Trophoblast cell (in vitro differentiated cells and primary cell): ENCODE data around the gene UIMC1.

Experiments used
- DNase-seq, 2 donors: peaks; one replicate each; pipeline ENCODE4 v3.0.0-alpha.2; 2016
- H2AFZ ChIP-seq: 2 replicates; pipeline ENCODE4 v1.6.1; 2013; ENCODE audit warnings: low read length, moderate library complexity, mild to moderate bottlenecking; ENCODE audit not compliant: insufficient read depth, poor library complexity
- H2AK5ac ChIP-seq: 2 replicates; pipeline ENCODE4 v1.6.1; 2013; ENCODE audit warnings: mild to moderate bottlenecking, low read length
- H2BK120ac ChIP-seq: 2 replicates; pipeline ENCODE4 v1.6.1; 2013; ENCODE audit warnings: low read length, mild to moderate bottlenecking, moderate library complexity; ENCODE audit not compliant: insufficient read depth, poor library complexity
- H2BK12ac ChIP-seq: 2 replicates; pipeline ENCODE4 v1.6.1; 2013; ENCODE audit warnings: mild to moderate bottlenecking, low read length, moderate library complexity
- H2BK5ac ChIP-seq: 2 replicates; pipeline ENCODE4 v1.6.1; 2013; ENCODE audit warnings: low read length, low read depth, moderate library complexity, mild to moderate bottlenecking; ENCODE audit not compliant: poor library complexity
- H3K14ac ChIP-seq: 2 replicates; pipeline ENCODE4 v1.6.1; 2013; ENCODE audit warnings: mild to moderate bottlenecking, low read length
- H3K18ac ChIP-seq: 2 replicates; pipeline ENCODE4 v1.6.1; 2013; ENCODE audit warnings: mild to moderate bottlenecking, low read length
- H3K23ac ChIP-seq: 2 replicates; pipeline ENCODE4 v1.6.1; 2013; ENCODE audit warnings: low read length
- H3K27ac ChIP-seq: 2 replicates; pipeline ENCODE4 v1.5.1; 2013; ENCODE audit warnings: low read depth, mild to moderate bottlenecking, inconsistent platforms, low read length, moderate library complexity
- H3K27me3 ChIP-seq: 2 replicates; pipeline ENCODE4 v1.6.1; 2013; ENCODE audit warnings: inconsistent platforms, mild to moderate bottlenecking, low read length, moderate library complexity; ENCODE audit not compliant: insufficient read depth
- H3K36me3 ChIP-seq, 2 experiments: 1 replicate in 1 of 2; 2 replicates in 1 of 2; pipeline ENCODE4 v1.6.1; 2013; ENCODE audit warnings: low read length in 2 of 2, mild to moderate bottlenecking in 2 of 2, moderate library complexity in 1 of 2; ENCODE audit not compliant: insufficient read depth in 2 of 2, control insufficient read depth in 1 of 2
- H3K4ac ChIP-seq: 2 replicates; pipeline ENCODE4 v1.6.1; 2013; ENCODE audit warnings: low read depth, mild to moderate bottlenecking, low read length, moderate library complexity
- H3K4me1 ChIP-seq, 2 experiments: 1 replicate in 1 of 2; 2 replicates in 1 of 2; pipeline ENCODE4 v1.6.1; 2013; ENCODE audit warnings: low read length in 2 of 2, mild to moderate bottlenecking in 2 of 2, moderate library complexity in 1 of 2; ENCODE audit not compliant: insufficient read depth in 2 of 2, control insufficient read depth in 1 of 2
- H3K4me2 ChIP-seq: 2 replicates; pipeline ENCODE4 v1.6.1; 2013; ENCODE audit warnings: inconsistent platforms, mild to moderate bottlenecking, low read length, moderate library complexity
- H3K4me3 ChIP-seq: 2 replicates; pipeline ENCODE4 v1.5.1; 2013; ENCODE audit warnings: mild to moderate bottlenecking, low read depth, low read length, inconsistent platforms
- H3K79me1 ChIP-seq: one replicate; pipeline ENCODE4 v1.6.1; 2013; ENCODE audit warnings: low read length
- H3K79me2 ChIP-seq: 2 replicates; pipeline ENCODE4 v1.6.1; 2013; ENCODE audit warnings: low read length, mild to moderate bottlenecking; ENCODE audit not compliant: control insufficient read depth, insufficient read depth, poor library complexity
- H3K9ac ChIP-seq: 2 replicates; pipeline ENCODE4 v1.6.1; 2013; ENCODE audit warnings: mild to moderate bottlenecking, low read length
- H3K9me3 ChIP-seq: 2 replicates; pipeline ENCODE4 v1.6.1; 2013; ENCODE audit warnings: low read depth, mild to moderate bottlenecking, control low read depth, inconsistent platforms, low read length; ENCODE audit not compliant: insufficient read depth
- H4K12ac ChIP-seq: 2 replicates; pipeline ENCODE4 v1.6.1; 2013; ENCODE audit warnings: low read depth, mild to moderate bottlenecking, low read length, moderate library complexity
- H4K8ac ChIP-seq: 2 replicates; pipeline ENCODE4 v1.6.1; 2013; ENCODE audit warnings: low read depth, mild to moderate bottlenecking, low read length, moderate library complexity
- H4K91ac ChIP-seq: one replicate; pipeline ENCODE4 v1.6.1; 2013; ENCODE audit warnings: low read depth, mild to moderate bottlenecking, low read length, moderate library complexity
- WGBS: extraction: QIAGEN DNeasy Blood & Tissue Kit; methylation state at CpG from one replicate; pipeline ENCODE4 v1.1.7; 2013; ENCODE audit warnings: missing lambda C conversion rate; ENCODE audit not compliant: insufficient read length, insufficient coverage; ENCODE audit errors: extremely low coverage; 5-methylcytosine and 5-hydroxymethylcytosine counted together

UIMC1 gene

DNA sequence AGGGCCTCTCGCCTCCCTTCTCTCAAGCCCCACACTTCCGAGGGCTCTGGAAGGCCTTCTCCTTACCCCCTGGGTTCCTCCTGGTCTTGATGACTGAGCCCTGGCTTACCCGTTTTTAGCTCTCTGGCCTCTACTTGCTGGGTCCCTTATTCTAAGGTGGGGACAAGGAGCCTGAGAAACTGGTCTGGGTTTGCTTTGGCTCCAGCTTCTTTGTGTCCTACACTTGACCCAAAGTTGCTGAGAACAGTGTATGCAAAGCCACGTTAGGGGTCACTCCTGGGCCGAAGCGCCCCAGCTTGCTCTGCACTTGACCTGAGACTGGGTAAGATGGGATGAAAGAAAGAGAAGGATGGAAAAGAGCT is 16.7 kb upstream of the UIMC1 start:
- Histone ChIP-seq H3K18ac (no peak overlapping the region), H3K4me2 (peak overlapping the region; percentile 77), H4K8ac (peak overlapping the region; percentile 99), H3K9me3 (no peaks in the 10 kb centered on the region), H3K23ac (no peak overlapping the region), H2AFZ (peak overlapping the region; percentile 99), H3K4ac (no peak overlapping the region), H3K14ac (no peak overlapping the region), H2AK5ac (no peak overlapping the region), H2BK12ac (no peak overlapping the region), H3K4me3 (peak overlapping the region; percentile 76), H4K91ac (no peak overlapping the region), H3K4me1 (peaks cover 3 to 6% of the 10 kb centered on the region in 2 experiments), H3K27me3 (no peaks in the 10 kb centered on the region), H3K79me2 (peaks cover 5% of the 10 kb centered on the region), H2BK5ac (no peak overlapping the region), H3K27ac (no peak overlapping the region), H2BK120ac (no peak overlapping the region), H3K36me3 (peaks cover 0 to 2% of the 10 kb centered on the region in 2 experiments), H4K12ac (peak overlapping the region; percentile 13), H3K79me1 (peaks cover 7% of the 10 kb centered on the region), H3K9ac (peak overlapping the region; percentile 42)
- no peak for DNase-seq
- WGBS: no CpG with 5 or more reads among the region's 6 CpGs

DNA sequence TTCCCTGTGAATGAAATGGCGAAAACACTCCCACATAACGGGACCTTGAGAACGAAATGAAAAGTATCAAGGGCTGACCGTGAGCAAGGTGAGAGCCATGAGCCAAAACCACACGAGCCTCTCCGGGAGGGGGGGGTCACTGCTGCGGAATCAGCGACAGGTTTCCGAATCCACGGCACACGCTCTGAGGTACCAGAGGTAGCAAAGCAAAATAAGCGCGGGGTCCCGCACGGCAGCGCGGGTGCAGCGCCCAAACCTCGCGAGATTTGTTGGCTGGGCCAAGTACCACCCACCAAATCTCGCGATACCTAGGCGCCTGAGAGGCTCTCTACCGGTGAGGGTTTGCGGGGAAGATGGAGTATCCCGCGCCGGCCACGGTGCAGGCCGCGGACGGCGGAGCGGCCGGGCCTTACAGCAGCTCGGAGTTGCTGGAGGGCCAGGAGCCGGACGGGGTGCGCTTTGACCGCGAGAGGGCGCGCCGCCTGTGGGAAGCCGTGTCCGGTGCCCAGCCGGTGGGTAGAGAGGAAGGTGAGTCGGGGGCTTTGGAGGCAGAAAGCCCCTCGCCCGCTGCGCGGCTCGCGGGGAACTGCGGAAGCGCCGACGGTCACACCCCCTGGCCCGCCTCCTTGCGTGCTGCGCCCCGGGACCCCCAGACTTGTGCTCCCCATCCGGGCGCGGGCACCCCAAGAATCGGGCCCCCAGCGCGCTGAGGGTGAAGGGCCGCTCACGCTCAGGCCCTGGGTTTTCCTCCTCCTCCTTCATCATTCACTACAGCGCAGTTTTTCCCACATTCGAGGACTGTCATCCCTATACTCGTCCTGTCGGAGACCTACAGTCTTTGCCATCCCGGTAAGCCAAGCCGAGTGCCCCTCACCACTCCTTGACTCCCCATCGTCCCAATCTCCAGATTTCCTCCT is 16.1 kb upstream of the UIMC1 start, which contains the start of gene ZNF346:
Gene ZNF346, plus strand, starts transcription at position 311 of the 917 bp plus-strand sequence. Its CDS starts 43 bp downstream, at position 354.
- H3K23ac ChIP-seq: no peak within 1 kb of the TSS
- peak within 1 kb of the TSS; percentile 96 for H3K14ac ChIP-seq
- peak within 1 kb of the TSS; percentile 85 for H4K91ac ChIP-seq
- peak within 1 kb of the TSS; percentile 76 for H3K4me3 ChIP-seq
- H2AK5ac ChIP-seq: no peak within 1 kb of the TSS
- H4K8ac ChIP-seq: peak within 1 kb of the TSS; percentile 99
- H3K4me2 ChIP-seq: peak within 1 kb of the TSS; percentile 77
- H3K36me3 ChIP-seq: peaks cover 0 to 2% of the 10 kb centered on the region in 2 experiments
- H2AFZ ChIP-seq: peak within 1 kb of the TSS; percentile 99
- H2BK5ac ChIP-seq: no peak within 1 kb of the TSS
- H3K4ac ChIP-seq: peak within 1 kb of the TSS; percentile 80
- WGBS: no CpG with 5 or more reads among the region's 77 CpGs
- peak; percentile 92 to 99 for DNase-seq
- no peak within 1 kb of the TSS for H2BK12ac ChIP-seq
- H3K27me3 ChIP-seq: no peaks in the 10 kb centered on the region
- H3K18ac ChIP-seq: peak within 1 kb of the TSS; percentile 95
- H3K79me1 ChIP-seq: peaks cover 7% of the 10 kb centered on the region
- peak within 1 kb of the TSS; percentile 68 for H2BK120ac ChIP-seq
- peak within 1 kb of the TSS; percentile 91 for H4K12ac ChIP-seq
- peaks cover 3 to 6% of the 10 kb centered on the region in 2 experiments for H3K4me1 ChIP-seq
- no peak within 1 kb of the TSS for H3K27ac ChIP-seq
- H3K79me2 ChIP-seq: peaks cover 5% of the 10 kb centered on the region
- H3K9me3 ChIP-seq: no peaks in the 10 kb centered on the region
- peak within 1 kb of the TSS; percentile 91 for H3K9ac ChIP-seq

DNA sequence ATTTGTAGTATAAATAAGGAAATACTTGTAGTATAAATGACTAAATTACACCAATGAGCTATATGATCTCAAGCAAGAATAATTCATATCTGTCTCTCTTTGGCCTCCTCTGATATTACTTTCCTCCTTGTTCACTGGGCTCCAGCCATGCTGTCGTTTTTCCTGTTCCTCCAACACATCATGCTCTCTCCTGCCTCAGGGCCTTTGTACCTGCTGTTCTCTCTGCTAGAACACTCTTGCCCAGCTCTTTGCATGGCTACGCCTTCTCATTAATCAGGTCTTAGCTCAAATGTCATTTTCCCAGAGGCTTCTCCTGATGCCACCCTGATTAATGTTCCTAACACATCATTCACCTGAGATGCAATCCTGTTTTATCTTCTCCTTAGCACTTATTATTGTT is 13.5 kb upstream of the UIMC1 start:
- H4K12ac ChIP-seq: no peak overlapping the region
- WGBS: no CpG with 5 or more reads among the region's 2 CpGs
- H3K27me3 ChIP-seq: no peaks in the 10 kb centered on the region
- no peak for DNase-seq
- H3K18ac ChIP-seq: no peak overlapping the region
- H4K8ac ChIP-seq: no peak overlapping the region
- H2BK5ac ChIP-seq: no peak overlapping the region
- H3K4me3 ChIP-seq: no peak overlapping the region
- no peak overlapping the region for H4K91ac ChIP-seq
- peaks cover 7% of the 10 kb centered on the region for H3K79me1 ChIP-seq
- no peak overlapping the region for H2BK120ac ChIP-seq
- H3K79me2 ChIP-seq: peaks cover 5% of the 10 kb centered on the region
- H2AK5ac ChIP-seq: no peak overlapping the region
- no peak overlapping the region for H3K4ac ChIP-seq
- H3K9ac ChIP-seq: no peak overlapping the region
- no peak overlapping the region for H2AFZ ChIP-seq
- H3K9me3 ChIP-seq: no peaks in the 10 kb centered on the region
- H3K14ac ChIP-seq: no peak overlapping the region
- no peak overlapping the region for H3K4me2 ChIP-seq
- peaks cover 3 to 6% of the 10 kb centered on the region in 2 experiments for H3K4me1 ChIP-seq
- no peak overlapping the region for H3K27ac ChIP-seq
- H3K36me3 ChIP-seq: no peaks in the 10 kb centered on the region
- H3K23ac ChIP-seq: no peak overlapping the region
- H2BK12ac ChIP-seq: no peak overlapping the region

DNA sequence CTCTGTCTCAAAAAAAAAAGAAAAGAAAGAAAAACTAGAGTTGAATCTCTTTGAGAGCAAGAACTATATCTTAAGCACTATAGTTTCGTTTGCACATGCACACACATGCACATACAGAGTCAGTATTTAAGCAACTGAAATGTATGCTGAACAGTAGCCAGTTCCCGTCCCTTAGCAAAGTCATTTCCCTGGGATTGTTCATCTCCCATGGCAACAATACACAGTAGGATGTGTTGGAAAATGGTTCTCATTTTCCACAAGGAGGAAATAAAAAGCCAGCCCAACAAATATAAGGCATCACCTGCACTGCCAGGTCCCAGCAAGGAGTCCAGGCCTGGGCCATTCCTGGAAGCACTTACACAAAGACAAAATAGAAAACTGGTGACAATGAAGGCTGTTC is 11.8 kb upstream of the UIMC1 start:
- Histone ChIP-seq H2BK120ac (no peak overlapping the region), H3K4me2 (no peak overlapping the region), H3K79me1 (peaks cover 7% of the 10 kb centered on the region), H3K9ac (no peak overlapping the region), H3K14ac (no peak overlapping the region), H3K4ac (no peak overlapping the region), H3K18ac (no peak overlapping the region), H4K91ac (no peak overlapping the region), H4K8ac (no peak overlapping the region), H2BK12ac (no peak overlapping the region), H2AK5ac (no peak overlapping the region), H4K12ac (no peak overlapping the region), H3K9me3 (no peaks in the 10 kb centered on the region), H3K4me1 (peaks cover under 1 to 3% of the 10 kb centered on the region in 2 experiments), H3K79me2 (peaks cover 5% of the 10 kb centered on the region), H2BK5ac (no peak overlapping the region), H3K27me3 (no peaks in the 10 kb centered on the region), H2AFZ (no peak overlapping the region), H3K27ac (no peak overlapping the region), H3K36me3 (no peaks in the 10 kb centered on the region), H3K23ac (no peak overlapping the region), H3K4me3 (no peak overlapping the region)
- DNase-seq: no peak
- WGBS: no CpG with 5 or more reads among the region's 2 CpGs
